ENCODE data around the gene NUDT14. TPM values are rescaled to one million over a fixed set of nuclear protein-coding genes. Genes with fewer than 3 reads are reported as not detected.

Gene NUDT14
- total and polyA plus RNA-seq, 8 donors: 15.2 to 62.6 (median 26.6) TPM; not detected in 1

- TF ChIP-seq POLR2AphosphoS5 (IDR thresholded peaks at IDR 0.05): no peak
- TF ChIP-seq CTCF (IDR thresholded peaks at IDR 0.05): no peak
- TF ChIP-seq POLR2A (IDR thresholded peaks at IDR 0.05): no peak
- no peak for TF ChIP-seq EP300 (IDR thresholded peaks at IDR 0.05)
- intact Hi-C loops (cut with DNase I; ENCODE audit: low total_unique reads): no loop called here
- Histone ChIP-seq H3K27me3 (no peaks in the 10 kb centered on the region), H3K4me3 (no peak overlapping the region), H3K36me3 (peaks cover 0 to 43% (median 24%) of the 10 kb centered on the region in 4 donors), H3K4me1 (no peaks in the 10 kb centered on the region), H3K27ac (no peak overlapping the region), H3K9me3 (no peaks in the 10 kb centered on the region)
- WGBS, 5 donors: 88 to 94% (median 89%) methylated on average over 17 to 40 of the region's 40 CpGs
- no peak for DNase-seq
Observed at GRCh38 chr14:105146181-105146975, 34.7 kb downstream of the NUDT14 start.

- H3K27me3 ChIP-seq: no peaks in the 10 kb centered on the region
- H3K27ac ChIP-seq: no peak overlapping the region
- peaks cover 0 to 7% (median 4%) of the 10 kb centered on the region in 4 donors for H3K9me3 ChIP-seq
- no peaks in the 10 kb centered on the region for H3K4me1 ChIP-seq
- H3K4me3 ChIP-seq: no peak overlapping the region
- WGBS, 5 donors: 84 to 96% (median 88%) methylated on average over 14 to 28 of the region's 28 CpGs
- intact Hi-C loops (cut with DNase I; ENCODE audit: low total_unique reads): no loop called here
- peaks cover 0 to 43% (median 26%) of the 10 kb centered on the region in 4 donors for H3K36me3 ChIP-seq
- TF ChIP-seq POLR2AphosphoS5 (IDR thresholded peaks at IDR 0.05): no peak
- TF ChIP-seq POLR2A (IDR thresholded peaks at IDR 0.05): no peak
- TF ChIP-seq CTCF (IDR thresholded peaks at IDR 0.05): no peak
- no peak for TF ChIP-seq EP300 (IDR thresholded peaks at IDR 0.05)
- no peak for DNase-seq
Observed at GRCh38 chr14:105145381-105146180, 35.5 kb downstream of the NUDT14 start.

GRCh38 chr14:105144666-105145380 lies 36.3 kb downstream of the NUDT14 start:
- Histone ChIP-seq H3K27ac (no peak overlapping the region), H3K4me3 (no peak overlapping the region), H3K9me3 (peaks cover under 1 to 15% (median 12%) of the 10 kb centered on the region in 4 donors), H3K27me3 (no peaks in the 10 kb centered on the region), H3K4me1 (no peaks in the 10 kb centered on the region), H3K36me3 (peaks cover 0 to 43% (median 27%) of the 10 kb centered on the region in 4 donors)
- DNase-seq: no peak
- TF ChIP-seq EP300 (IDR thresholded peaks at IDR 0.05) (no peak), POLR2A (IDR thresholded peaks at IDR 0.05) (no peak), CTCF (IDR thresholded peaks at IDR 0.05) (no peak), POLR2AphosphoS5 (IDR thresholded peaks at IDR 0.05) (no peak)
- WGBS, 5 donors: 90 to 91% (median 91%) methylated on average over 18 to 32 of the region's 32 CpGs
- intact Hi-C loops (cut with DNase I; ENCODE audit: low total_unique reads): no loop called here
